Activated naive CD8-positive, alpha-beta T cell treated with anti-CD3 and anti-CD28 coated beads, Interleukin-2, amount 50 U/mL, for 16 hours (primary cell): ENCODE data around the gene GON7.
"Not testable (repeated sequence)": the region's sequence is repeated elsewhere in the genome, so short reads cannot be mapped to it uniquely, and the experiment has no call there.

ENCODE experiments used
- DNase-seq: peaks from one replicate; pipeline ENCODE4 v3.0.0-alpha.2; 2020; ENCODE audit warnings: low read depth, low spot score

The GON7 gene

GRCh38 chr14:93158349-93158748 lies 48.5 kb downstream of the GON7 start:
- DNase-seq, result not testable (repeated sequence)

GRCh38 chr14:93156693-93157369 lies 50.0 kb downstream of the GON7 start:
- no peak for DNase-seq

- DNase-seq, result no peak
Measured at GRCh38 chr14:93155667-93156066, 51.2 kb downstream of the GON7 start.

GRCh38 chr14:93153121-93153520 lies 53.7 kb downstream of the GON7 start:
- DNase-seq, result no peak
